DOHH2 (cell line): ENCODE results near the gene SH3PXD2A.

Source experiments
- H3F3A ChIP-seq: fragments of 200-600 bp; sonication (generic), shearing (Covaris generic); 2 replicates; pipeline ENCODE4 v1.6.0; 2016; ENCODE audit warnings: antibody characterized with exemption, mild to moderate bottlenecking; ENCODE audit not compliant: control insufficient read depth, insufficient read depth
- H3K27ac ChIP-seq: fragments of 200-600 bp; sonication (generic); 2 replicates; pipeline ENCODE4 v1.5.1; 2014; ENCODE audit warnings: low read depth, mild to moderate bottlenecking, low read length, moderate library complexity
- H3K27me3 ChIP-seq: fragments of 200-600 bp; sonication (generic); 2 replicates; pipeline ENCODE4 v1.6.1; 2014; ENCODE audit warnings: mild to moderate bottlenecking, low read length, mixed read lengths; ENCODE audit not compliant: control insufficient read depth
- H3K36me3 ChIP-seq: fragments of 200-600 bp; sonication (generic); 2 replicates; pipeline ENCODE4 v1.6.1; 2014; ENCODE audit warnings: mild to moderate bottlenecking, low read length, moderate library complexity, mixed read lengths; ENCODE audit not compliant: control insufficient read depth
- H3K4me1 ChIP-seq: fragments of 200-600 bp; sonication (generic); 2 replicates; pipeline ENCODE4 v1.6.1; 2014; ENCODE audit warnings: mild to moderate bottlenecking, low read length, mixed read lengths; ENCODE audit not compliant: control insufficient read depth
- H3K4me2 ChIP-seq: fragments of 200-600 bp; sonication (generic); 2 replicates; pipeline ENCODE4 v1.6.0; 2014; ENCODE audit warnings: mild to moderate bottlenecking, low read length, moderate library complexity
- H3K4me3 ChIP-seq: fragments of 200-600 bp; sonication (generic); 2 replicates; pipeline ENCODE4 v1.5.1; 2014; ENCODE audit warnings: mild to moderate bottlenecking, low read length, mixed read lengths
- H3K79me2 ChIP-seq: fragments of 200-600 bp; sonication (generic); 2 replicates; pipeline ENCODE4 v1.6.1; 2014; ENCODE audit warnings: mild to moderate bottlenecking, low read length, mixed read lengths; ENCODE audit not compliant: control insufficient read depth
- H3K9me2 ChIP-seq: fragments of 200-600 bp; sonication (generic); replicated peaks from 2 replicates; pipeline ENCODE4 v1.6.1; 2014; ENCODE audit warnings: mild to moderate bottlenecking, low read length, mixed read lengths; ENCODE audit not compliant: control insufficient read depth
- H3K9me3 ChIP-seq: fragments of 200-600 bp; sonication (generic); 2 replicates; pipeline ENCODE4 v1.6.1; 2014; ENCODE audit warnings: antibody characterized with exemption, low read length, mixed read lengths; ENCODE audit not compliant: control insufficient read depth, insufficient read depth
- H4K20me1 ChIP-seq: fragments of 200-600 bp; sonication (generic); 2 replicates; pipeline ENCODE4 v1.6.0; 2014; ENCODE audit warnings: low read depth, mild to moderate bottlenecking, antibody characterized with exemption, low read length, moderate library complexity; ENCODE audit not compliant: control insufficient read depth, insufficient read depth
- EZH2phosphoT487 ChIP-seq: fragments of 200-600 bp; sonication (generic); IDR thresholded peaks from 2 replicates; pipeline ENCODE4 v1.6.1; 2017; ENCODE audit warnings: borderline replicate concordance, mild to moderate bottlenecking, antibody characterized with exemption, low read length, moderate library complexity, mixed read lengths
- TF ChIP-seq, protein P1 (sequence below): fragments of 200-600 bp; sonication (generic); IDR thresholded peaks from one replicate; pipeline ENCODE4 v1.5.1; 2014; ENCODE audit warnings: antibody characterized with exemption, mild to moderate bottlenecking, low read depth, low read length; ENCODE audit not compliant: poor library complexity, severe bottlenecking

SH3PXD2A gene

DNA sequence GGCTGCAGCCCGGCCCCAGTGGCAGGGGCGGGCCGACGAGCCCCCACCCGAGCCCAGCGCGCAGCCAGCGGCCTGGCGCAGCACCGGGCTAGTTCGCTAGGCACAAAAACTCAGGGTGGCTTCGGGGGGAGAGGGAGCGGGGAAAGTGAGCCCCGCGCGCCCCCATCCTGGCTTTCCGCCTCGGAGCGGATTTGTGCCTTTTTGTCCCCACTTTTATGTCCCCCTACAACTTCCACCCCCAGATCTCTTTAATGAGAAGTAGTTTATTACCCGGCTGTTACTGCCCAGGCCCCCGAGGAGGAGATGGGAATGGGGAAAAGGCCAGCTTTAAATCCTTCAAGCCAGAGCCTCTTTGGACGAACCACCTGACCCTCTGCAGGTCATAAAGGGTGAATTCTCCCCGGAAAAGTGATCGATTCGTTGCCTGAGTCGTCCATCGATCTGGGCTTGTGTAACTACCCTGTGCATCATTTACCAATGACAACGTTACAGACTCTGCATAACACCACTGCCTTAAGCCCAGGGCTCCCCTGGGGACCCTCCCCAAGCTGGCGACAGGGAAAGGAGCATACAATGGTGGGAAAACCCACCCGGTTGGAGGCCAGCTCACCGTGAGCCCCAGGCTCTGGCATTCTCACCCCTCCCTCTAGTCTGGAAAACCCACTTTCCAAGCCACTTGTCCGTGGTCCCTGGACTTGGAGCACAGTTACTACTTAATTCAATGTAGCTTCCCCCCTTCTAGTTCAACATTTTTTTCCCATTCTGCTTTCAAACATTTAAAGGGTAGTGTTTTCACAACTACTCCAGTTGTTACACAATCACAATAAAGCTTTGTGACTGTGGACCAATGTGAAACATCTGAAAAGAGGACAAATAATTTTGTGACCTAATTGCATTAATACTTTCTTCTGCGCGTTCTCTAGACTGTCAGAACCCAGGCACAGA lies 748 bp upstream of the SH3PXD2A start:
- H3K4me2 ChIP-seq = no peak overlapping the region

DNA sequence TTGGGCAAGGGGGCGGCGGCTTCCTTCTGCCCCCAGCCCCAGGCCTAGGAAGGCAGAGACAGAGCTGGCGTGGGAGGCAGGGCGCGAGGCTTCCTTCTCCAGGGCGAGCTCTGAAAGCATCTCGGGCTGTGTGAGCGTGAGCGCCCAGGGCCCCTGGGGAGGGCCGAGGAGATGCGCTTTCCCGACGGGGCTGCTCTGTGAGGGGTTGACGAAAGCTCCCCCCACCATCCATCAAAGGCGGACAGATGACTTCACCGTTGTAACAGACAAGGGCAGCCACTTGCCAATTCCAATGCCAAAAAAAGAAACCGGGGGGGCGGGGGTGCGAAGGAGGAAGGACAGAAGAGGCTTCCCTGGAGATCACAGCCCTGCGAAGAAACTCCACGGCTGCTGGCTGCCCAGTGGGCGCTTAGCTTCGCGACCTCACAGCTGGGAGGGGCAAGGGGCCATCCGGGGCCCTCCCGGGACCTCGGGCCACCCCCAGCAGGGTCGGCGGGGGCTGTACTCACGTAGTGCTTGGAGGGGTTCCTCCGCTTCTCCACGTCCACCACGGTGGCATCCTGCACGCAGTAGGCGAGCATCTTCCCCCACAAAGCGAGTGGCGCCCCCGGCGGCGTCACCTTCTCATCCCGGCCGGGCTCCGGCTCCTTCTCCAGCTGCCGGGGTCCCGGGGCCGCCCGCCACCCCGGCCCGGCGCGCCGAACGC lies 537 bp downstream of the SH3PXD2A start:
- H3K4me1 ChIP-seq = no peaks in the 10 kb centered on the region
- H3K4me2 ChIP-seq = no peak overlapping the region
- H3K9me3 ChIP-seq = no peaks in the 10 kb centered on the region
- no peaks in the 10 kb centered on the region for H3F3A ChIP-seq
- no peak overlapping the region for H3K4me3 ChIP-seq
- no peaks in the 10 kb centered on the region for H4K20me1 ChIP-seq
- no peaks in the 10 kb centered on the region for H3K79me2 ChIP-seq
- no peaks in the 10 kb centered on the region for H3K9me2 ChIP-seq
- H3K27me3 ChIP-seq = peaks cover 17% of the 10 kb centered on the region
- no peaks in the 10 kb centered on the region for H3K36me3 ChIP-seq
- no peak overlapping the region for H3K27ac ChIP-seq
- TF ChIP-seq EZH2phosphoT487 = no peak
- TF ChIP-seq, protein P1, sequence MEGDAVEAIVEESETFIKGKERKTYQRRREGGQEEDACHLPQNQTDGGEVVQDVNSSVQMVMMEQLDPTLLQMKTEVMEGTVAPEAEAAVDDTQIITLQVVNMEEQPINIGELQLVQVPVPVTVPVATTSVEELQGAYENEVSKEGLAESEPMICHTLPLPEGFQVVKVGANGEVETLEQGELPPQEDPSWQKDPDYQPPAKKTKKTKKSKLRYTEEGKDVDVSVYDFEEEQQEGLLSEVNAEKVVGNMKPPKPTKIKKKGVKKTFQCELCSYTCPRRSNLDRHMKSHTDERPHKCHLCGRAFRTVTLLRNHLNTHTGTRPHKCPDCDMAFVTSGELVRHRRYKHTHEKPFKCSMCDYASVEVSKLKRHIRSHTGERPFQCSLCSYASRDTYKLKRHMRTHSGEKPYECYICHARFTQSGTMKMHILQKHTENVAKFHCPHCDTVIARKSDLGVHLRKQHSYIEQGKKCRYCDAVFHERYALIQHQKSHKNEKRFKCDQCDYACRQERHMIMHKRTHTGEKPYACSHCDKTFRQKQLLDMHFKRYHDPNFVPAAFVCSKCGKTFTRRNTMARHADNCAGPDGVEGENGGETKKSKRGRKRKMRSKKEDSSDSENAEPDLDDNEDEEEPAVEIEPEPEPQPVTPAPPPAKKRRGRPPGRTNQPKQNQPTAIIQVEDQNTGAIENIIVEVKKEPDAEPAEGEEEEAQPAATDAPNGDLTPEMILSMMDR = no peak

More for the DNA sequence above, 748 bp upstream of the SH3PXD2A start:
- Histone ChIP-seq H4K20me1 (no peaks in the 10 kb centered on the region), H3K4me3 (no peak overlapping the region), H3K4me1 (no peaks in the 10 kb centered on the region), H3K79me2 (no peaks in the 10 kb centered on the region), H3K36me3 (no peaks in the 10 kb centered on the region), H3K9me3 (no peaks in the 10 kb centered on the region), H3F3A (no peaks in the 10 kb centered on the region), H3K27me3 (peaks cover 23% of the 10 kb centered on the region), H3K9me2 (no peaks in the 10 kb centered on the region), H3K27ac (no peak overlapping the region)
- no peak for TF ChIP-seq EZH2phosphoT487
- TF ChIP-seq, protein P1 = no peak

DNA sequence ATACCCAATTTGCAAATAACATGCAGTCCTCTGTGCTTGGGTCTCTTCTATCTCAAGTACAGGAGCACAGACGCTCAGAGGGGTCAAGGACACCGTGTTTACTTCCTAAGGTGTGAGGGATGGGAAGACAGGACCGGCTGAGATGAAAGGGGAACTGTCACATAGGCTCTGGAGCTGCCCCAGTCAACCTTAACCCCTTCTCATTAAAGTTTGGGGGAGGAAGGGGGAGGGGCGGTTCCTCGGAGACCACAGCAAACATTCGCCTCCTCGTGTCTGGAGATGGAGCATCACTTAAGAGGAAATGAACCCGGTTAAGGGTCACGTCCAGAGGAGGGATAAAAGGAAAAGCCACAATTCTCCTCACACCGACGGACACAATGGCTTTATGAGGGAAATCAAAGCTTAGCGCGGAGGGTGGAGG lies 1.1 kb downstream of the SH3PXD2A start:
- Histone ChIP-seq H3K4me1 (no peaks in the 10 kb centered on the region), H3K9me2 (no peaks in the 10 kb centered on the region), H3K4me2 (no peak overlapping the region), H3K36me3 (no peaks in the 10 kb centered on the region), H3K27me3 (peaks cover 15% of the 10 kb centered on the region), H3K27ac (no peak overlapping the region), H4K20me1 (no peaks in the 10 kb centered on the region), H3F3A (no peaks in the 10 kb centered on the region), H3K79me2 (no peaks in the 10 kb centered on the region), H3K4me3 (no peak overlapping the region), H3K9me3 (no peaks in the 10 kb centered on the region)
- TF ChIP-seq, protein P1 = no peak
- TF ChIP-seq EZH2phosphoT487 = no peak
